ENCODE results near the gene RGL1.

Gene RGL1

GRCh38 chr1:183821889-183822611 lies 17.1 kb downstream of the RGL1 start:
- DNase-seq: peak in 1 of 2 donors; percentile 36

GRCh38 chr1:183824291-183824690 lies 19.4 kb downstream of the RGL1 start:
- no peak for DNase-seq

- DNase-seq: peak in 1 of 2 donors; percentile 29
Measured at GRCh38 chr1:183827801-183828200, 22.9 kb downstream of the RGL1 start.

GRCh38 chr1:183830389-183830788 lies 25.5 kb downstream of the RGL1 start:
- no peak for DNase-seq

GRCh38 chr1:183831311-183831710 lies 26.4 kb downstream of the RGL1 start:
- DNase-seq: no peak

- peak; percentile 49 to 77 for DNase-seq
Measured at GRCh38 chr1:183832459-183832858, 27.5 kb downstream of the RGL1 start.

GRCh38 chr1:183834568-183834967 lies 29.6 kb downstream of the RGL1 start:
- DNase-seq: no peak

- DNase-seq: no peak
Measured at GRCh38 chr1:183836598-183836997, 31.7 kb downstream of the RGL1 start.

- no peak for DNase-seq
Measured at GRCh38 chr1:183837062-183837461, 32.1 kb downstream of the RGL1 start.

- DNase-seq: no peak
Measured at GRCh38 chr1:183838221-183838620, 33.3 kb downstream of the RGL1 start.

- no peak for DNase-seq
Measured at GRCh38 chr1:183840140-183840539, 35.2 kb downstream of the RGL1 start.

- no peak for DNase-seq
Measured at GRCh38 chr1:183841550-183841949, 36.6 kb downstream of the RGL1 start.

GRCh38 chr1:183841950-183842794 lies 37.3 kb downstream of the RGL1 start:
- peak in 1 of 2 donors; percentile 34 for DNase-seq

GRCh38 chr1:183842795-183843144 lies 37.9 kb downstream of the RGL1 start:
- no peak for DNase-seq

GRCh38 chr1:183844806-183845205 lies 39.9 kb downstream of the RGL1 start:
- no peak for DNase-seq

GRCh38 chr1:183845681-183846080 lies 40.8 kb downstream of the RGL1 start:
- DNase-seq: no peak

GRCh38 chr1:183847641-183848040 lies 42.7 kb downstream of the RGL1 start:
- DNase-seq: no peak

GRCh38 chr1:183850852-183851251 lies 45.9 kb downstream of the RGL1 start:
- DNase-seq: no peak

- DNase-seq: no peak
Measured at GRCh38 chr1:183859119-183859518, 54.2 kb downstream of the RGL1 start.

- no peak for DNase-seq
Measured at GRCh38 chr1:183859831-183860230, 54.9 kb downstream of the RGL1 start.

GRCh38 chr1:183862967-183863366 lies 58.0 kb downstream of the RGL1 start:
- DNase-seq: no peak

- DNase-seq: no peak
Measured at GRCh38 chr1:183863852-183864251, 58.9 kb downstream of the RGL1 start.

GRCh38 chr1:183864611-183865010 lies 59.7 kb downstream of the RGL1 start:
- DNase-seq: no peak

GRCh38 chr1:183869230-183869629 lies 64.3 kb downstream of the RGL1 start:
- no peak for DNase-seq

Data from inflammatory macrophage (primary cell).